WTC11 (cell line): Measurements from ENCODE around the gene FRRS1. TPM values are rescaled to one million over a fixed set of nuclear protein-coding genes. Genes with fewer than 3 reads are reported as not detected.

ENCODE experiments used
- ATAC-seq: fragments of 200-7000 bp; cut with Tn5 transposase; 2 replicates; pipeline ENCODE4 v1.10.0; 2021; ENCODE audit warnings: mild to moderate bottlenecking, moderate library complexity
- CTCF ChIA-PET: fragments of 300-600 bp; sonication (Branson Sonifier 250); formaldehyde crosslinking; loops from one replicate; lab custom pipeline; 2021; ENCODE audit warnings: antibody characterized with exemption; lab: Charles Lee
- POLR2A ChIA-PET: fragments of 350-600 bp; sonication (Branson Sonifier 250); formaldehyde crosslinking; loops from one replicate; lab custom pipeline; 2021; ENCODE audit warnings: antibody characterized with exemption; lab: Charles Lee
- DNase-seq: peaks from one replicate; pipeline ENCODE4 v3.0.0; 2021; ENCODE audit warnings: low spot score
- H3K27ac Mint-ChIP-seq: 2 replicates; pipeline ENCODE4 v1.8.0; 2021; ENCODE audit warnings: mixed read lengths
- H3K27me3 Mint-ChIP-seq: 2 replicates; pipeline ENCODE4 v1.8.0; 2021; ENCODE audit warnings: low read depth, mild to moderate bottlenecking, moderate library complexity, mixed read lengths
- H3K36me3 Mint-ChIP-seq: 2 replicates; pipeline ENCODE4 v1.8.0; 2021; ENCODE audit warnings: mixed read lengths
- H3K4me1 Mint-ChIP-seq: 2 replicates; pipeline ENCODE4 v1.8.0; 2022; ENCODE audit warnings: mixed read lengths
- H3K4me3 Mint-ChIP-seq: 2 replicates; pipeline ENCODE4 v1.8.0; 2021; ENCODE audit warnings: mild to moderate bottlenecking, moderate library complexity, mixed read lengths
- H3K9me3 Mint-ChIP-seq: 2 replicates; pipeline ENCODE4 v1.8.0; 2021; ENCODE audit warnings: mixed read lengths
- AR ChIP-seq: fragments of 250-450 bp; sonication (Bioruptor Pico); IDR thresholded peaks from 2 replicates; pipeline ENCODE4 v1.9.0; 2021; ENCODE audit warnings: mild to moderate bottlenecking
- ARID4B ChIP-seq: sonication (generic); formaldehyde crosslinking; IDR thresholded peaks from 2 replicates; pipeline ENCODE4 v1.8.0; 2023; ENCODE audit warnings: missing genetic modification reagents, mild to moderate bottlenecking, borderline replicate concordance
- ATF6 ChIP-seq: sonication (generic); formaldehyde crosslinking; IDR thresholded peaks from 2 replicates; pipeline ENCODE4 v1.8.1; 2023; ENCODE audit warnings: mild to moderate bottlenecking, missing genetic modification reagents
- CREB1 ChIP-seq: sonication (generic); formaldehyde crosslinking; IDR thresholded peaks from 2 replicates; pipeline ENCODE4 v1.8.0; 2023; ENCODE audit warnings: mild to moderate bottlenecking, missing genetic modification reagents
- ETV6 ChIP-seq: sonication (generic); formaldehyde crosslinking; IDR thresholded peaks from 2 replicates; pipeline ENCODE4 v1.8.1; 2022; ENCODE audit warnings: mild to moderate bottlenecking, missing genetic modification reagents
- HMGXB4 ChIP-seq: sonication (generic); formaldehyde crosslinking; IDR thresholded peaks from 2 replicates; pipeline ENCODE4 v1.8.1; 2023; ENCODE audit warnings: mild to moderate bottlenecking, moderate library complexity, missing genetic modification reagents
- IRF1 ChIP-seq: sonication (generic); formaldehyde crosslinking; IDR thresholded peaks from 2 replicates; pipeline ENCODE4 v1.8.0; 2023; ENCODE audit warnings: missing genetic modification reagents
- MLX ChIP-seq: sonication (generic); formaldehyde crosslinking; IDR thresholded peaks from 2 replicates; pipeline ENCODE4 v1.8.1; 2023; ENCODE audit warnings: mild to moderate bottlenecking, missing genetic modification reagents, moderate library complexity
- OVOL2 ChIP-seq: fragments of 250-450 bp; sonication (Bioruptor Pico); IDR thresholded peaks from 2 replicates; pipeline ENCODE4 v1.9.0; 2021; ENCODE audit warnings: mild to moderate bottlenecking, borderline replicate concordance
- PREB ChIP-seq: sonication (generic); formaldehyde crosslinking; IDR thresholded peaks from 2 replicates; pipeline ENCODE4 v1.8.1; 2022; ENCODE audit warnings: mild to moderate bottlenecking, missing genetic modification reagents, moderate library complexity, borderline replicate concordance
- TEAD1 ChIP-seq: sonication (generic); formaldehyde crosslinking; IDR thresholded peaks from 2 replicates; pipeline ENCODE4 v1.8.0; 2022; ENCODE audit warnings: mild to moderate bottlenecking, missing genetic modification reagents
- TP53 ChIP-seq: sonication (generic); formaldehyde crosslinking; IDR thresholded peaks from 2 replicates; pipeline ENCODE4 v1.8.1; 2023; ENCODE audit warnings: mild to moderate bottlenecking, missing genetic modification reagents
- ZNF317 ChIP-seq: sonication (generic); formaldehyde crosslinking; IDR thresholded peaks from 2 replicates; pipeline ENCODE4 v1.8.1; 2023; ENCODE audit warnings: low read depth, mild to moderate bottlenecking, moderate library complexity, missing genetic modification reagents, borderline replicate concordance
- ZNF532 ChIP-seq: fragments of 250-450 bp; sonication (Bioruptor Pico); IDR thresholded peaks from 2 replicates; pipeline ENCODE4 v1.9.0; 2021; ENCODE audit warnings: mild to moderate bottlenecking, borderline replicate concordance
- total RNA-seq: library from RNA; stranded (reverse); gene quantifications from 3 replicates; pipeline ENCODE4 v1.2.3, GENCODE V29; 2021

Gene FRRS1
- total RNA-seq, 1 experiment from 2014 or later: 6.2 TPM

- no peak for TF ChIP-seq ATF6
- TF ChIP-seq OVOL2 (CRISPR knock-in tag): no peak
- no peak for TF ChIP-seq TEAD1
- no peak for TF ChIP-seq ZNF532 (CRISPR knock-in tag)
- TF ChIP-seq ZNF317 (CRISPR knock-in tag): no peak
- no peak for TF ChIP-seq PREB (CRISPR knock-in tag)
- no peak for TF ChIP-seq ETV6 (CRISPR knock-in tag)
- TF ChIP-seq CREB1 (CRISPR knock-in tag): no peak
- no peak for TF ChIP-seq TP53 (CRISPR knock-in tag)
- TF ChIP-seq MLX (CRISPR knock-in tag): no peak
Observed at GRCh38 chr1:99669376-99669775, 97.1 kb downstream of the FRRS1 start (continued).

GRCh38 chr1:99665212-99665611, 101.2 kb downstream of the FRRS1 start:
- ChIA-PET POLR2A (no interaction called here), CTCF (interaction anchor here (1.1 kb wide), 1 partner anchor 21 kb away, joined by 4 read pairs; no protein-coding TSS in a partner anchor)
- DNase-seq: no peak
- H3K4me1 Mint-ChIP-seq: peaks cover 20% of the 10 kb centered on the region
- H3K4me3 Mint-ChIP-seq: no peak overlapping the region
- no peaks in the 10 kb centered on the region for H3K27me3 Mint-ChIP-seq
- no peak for ATAC-seq
- no peaks in the 10 kb centered on the region for H3K36me3 Mint-ChIP-seq
- no peak overlapping the region for H3K27ac Mint-ChIP-seq
- no peak for TF ChIP-seq AR (CRISPR knock-in tag)
- no peak for TF ChIP-seq HMGXB4 (CRISPR knock-in tag)
- no peak for TF ChIP-seq ARID4B (CRISPR knock-in tag)
- TF ChIP-seq IRF1 (CRISPR knock-in tag): no peak
- H3K9me3 Mint-ChIP-seq: no peaks in the 10 kb centered on the region
